Memory B cell (primary cell): ENCODE results near the gene PLXNA1.

ENCODE experiments used
- ATAC-seq: fragments of 150-1000 bp; cut with Tn5 transposase; 2 replicates; pipeline ENCODE4 v1.10.0; 2021; ENCODE audit warnings: low read depth, mild to moderate bottlenecking, moderate library complexity
- DNase-seq, 2 donors: peaks; one replicate each; pipeline ENCODE4 v3.0.0; 2022; ENCODE audit warnings: low spot score in 2 of 2
- H3K27ac Mint-ChIP-seq: one replicate; pipeline ENCODE4 v1.8.0; 2022; ENCODE audit warnings: mild to moderate bottlenecking, moderate library complexity, mixed read lengths
- H3K27me3 Mint-ChIP-seq: one replicate; pipeline ENCODE4 v1.8.0; 2022; ENCODE audit warnings: mixed read lengths
- H3K36me3 Mint-ChIP-seq: one replicate; pipeline ENCODE4 v1.8.0; 2022; ENCODE audit warnings: mild to moderate bottlenecking, mixed read lengths
- H3K4me1 Mint-ChIP-seq: one replicate; pipeline ENCODE4 v1.8.0; 2022; ENCODE audit warnings: mixed read lengths
- H3K4me3 Mint-ChIP-seq: one replicate; pipeline ENCODE4 v1.8.0; 2022; ENCODE audit warnings: mild to moderate bottlenecking, moderate library complexity, mixed read lengths
- H3K9me3 Mint-ChIP-seq: one replicate; pipeline ENCODE4 v1.8.0; 2022; ENCODE audit warnings: mixed read lengths

PLXNA1 gene

GRCh38 chr3:126991366-126992200 is 8.7 kb downstream of the PLXNA1 start:
- H3K36me3 Mint-ChIP-seq, result peaks cover 7% of the 10 kb centered on the region
- H3K4me1 Mint-ChIP-seq, result peaks cover 2% of the 10 kb centered on the region
- no peak overlapping the region for H3K27ac Mint-ChIP-seq
- no peaks in the 10 kb centered on the region for H3K9me3 Mint-ChIP-seq
- ATAC-seq (no peak), DNase-seq (no peak)
- no peaks in the 10 kb centered on the region for H3K27me3 Mint-ChIP-seq
- no peak overlapping the region for H3K4me3 Mint-ChIP-seq

- Mint-ChIP-seq H3K4me1 (peaks cover 2% of the 10 kb centered on the region), H3K27me3 (no peaks in the 10 kb centered on the region), H3K4me3 (no peak overlapping the region), H3K36me3 (peaks cover 7% of the 10 kb centered on the region), H3K9me3 (no peaks in the 10 kb centered on the region), H3K27ac (no peak overlapping the region)
- ATAC-seq (no peak), DNase-seq (no peak)
These were observed 9.3 kb downstream of the PLXNA1 start for GRCh38 chr3:126992216-126992615.

- Mint-ChIP-seq H3K9me3 (no peaks in the 10 kb centered on the region), H3K36me3 (peaks cover 7% of the 10 kb centered on the region), H3K4me3 (no peak overlapping the region), H3K4me1 (peaks cover 3% of the 10 kb centered on the region), H3K27me3 (no peaks in the 10 kb centered on the region), H3K27ac (no peak overlapping the region)
- ATAC-seq, result no peak
- DNase-seq, result no peak
These were observed 9.9 kb downstream of the PLXNA1 start for GRCh38 chr3:126992776-126993175.

- Mint-ChIP-seq H3K4me3 (no peak overlapping the region), H3K27me3 (no peaks in the 10 kb centered on the region), H3K4me1 (peaks cover 8% of the 10 kb centered on the region), H3K36me3 (peaks cover 7% of the 10 kb centered on the region), H3K9me3 (no peaks in the 10 kb centered on the region), H3K27ac (no peak overlapping the region)
- DNase-seq (no peak), ATAC-seq (no peak)
These were observed 10.5 kb downstream of the PLXNA1 start for GRCh38 chr3:126993436-126993835.

- H3K4me1 Mint-ChIP-seq, result peaks cover 8% of the 10 kb centered on the region
- H3K27me3 Mint-ChIP-seq, result no peaks in the 10 kb centered on the region
- DNase-seq, result no peak
- H3K36me3 Mint-ChIP-seq, result peaks cover 5% of the 10 kb centered on the region
- ATAC-seq, result no peak
- no peak overlapping the region for H3K4me3 Mint-ChIP-seq
- H3K27ac Mint-ChIP-seq, result no peak overlapping the region
- H3K9me3 Mint-ChIP-seq, result no peaks in the 10 kb centered on the region
These were observed 11.8 kb downstream of the PLXNA1 start for GRCh38 chr3:126994661-126995245.

- Mint-ChIP-seq H3K27me3 (no peaks in the 10 kb centered on the region), H3K9me3 (no peaks in the 10 kb centered on the region), H3K4me3 (no peak overlapping the region), H3K4me1 (peaks cover 8% of the 10 kb centered on the region), H3K36me3 (peaks cover 5% of the 10 kb centered on the region), H3K27ac (no peak overlapping the region)
- ATAC-seq (no peak), DNase-seq (no peak)
These were observed 12.4 kb downstream of the PLXNA1 start for GRCh38 chr3:126995254-126995780.

GRCh38 chr3:126995926-126996512 is 13.1 kb downstream of the PLXNA1 start:
- Mint-ChIP-seq H3K4me1 (peaks cover 6% of the 10 kb centered on the region), H3K9me3 (no peaks in the 10 kb centered on the region), H3K27ac (no peak overlapping the region), H3K27me3 (no peaks in the 10 kb centered on the region), H3K36me3 (peaks cover 2% of the 10 kb centered on the region), H3K4me3 (no peak overlapping the region)
- DNase-seq (no peak), ATAC-seq (no peak)

- Mint-ChIP-seq H3K27ac (no peak overlapping the region), H3K4me1 (peaks cover 6% of the 10 kb centered on the region), H3K4me3 (no peak overlapping the region), H3K36me3 (no peaks in the 10 kb centered on the region), H3K9me3 (no peaks in the 10 kb centered on the region), H3K27me3 (no peaks in the 10 kb centered on the region)
- ATAC-seq, result no peak
- DNase-seq, result no peak
These were observed 14.0 kb downstream of the PLXNA1 start for GRCh38 chr3:126996905-126997304.

- Mint-ChIP-seq H3K4me1 (peaks cover 8% of the 10 kb centered on the region), H3K36me3 (peaks cover 2% of the 10 kb centered on the region), H3K9me3 (no peaks in the 10 kb centered on the region), H3K27ac (no peak overlapping the region), H3K27me3 (no peaks in the 10 kb centered on the region), H3K4me3 (no peak overlapping the region)
- DNase-seq (no peak), ATAC-seq (no peak)
These were observed 14.6 kb downstream of the PLXNA1 start for GRCh38 chr3:126997455-126998038.

- no peaks in the 10 kb centered on the region for H3K27me3 Mint-ChIP-seq
- peaks cover 8% of the 10 kb centered on the region for H3K4me1 Mint-ChIP-seq
- H3K4me3 Mint-ChIP-seq, result no peak overlapping the region
- no peak overlapping the region for H3K27ac Mint-ChIP-seq
- DNase-seq, result no peak
- no peaks in the 10 kb centered on the region for H3K9me3 Mint-ChIP-seq
- peak; percentile 27 for ATAC-seq
- H3K36me3 Mint-ChIP-seq, result peaks cover 2% of the 10 kb centered on the region
These were observed 15.4 kb downstream of the PLXNA1 start for GRCh38 chr3:126998320-126998719.

- ATAC-seq (no peak), DNase-seq (no peak)
- H3K4me3 Mint-ChIP-seq, result no peak overlapping the region
- H3K36me3 Mint-ChIP-seq, result peaks cover 2% of the 10 kb centered on the region
- no peak overlapping the region for H3K27ac Mint-ChIP-seq
- no peaks in the 10 kb centered on the region for H3K9me3 Mint-ChIP-seq
- peaks cover 8% of the 10 kb centered on the region for H3K4me1 Mint-ChIP-seq
- H3K27me3 Mint-ChIP-seq, result no peaks in the 10 kb centered on the region
These were observed 15.8 kb downstream of the PLXNA1 start for GRCh38 chr3:126998728-126999127.

- Mint-ChIP-seq H3K4me3 (no peak overlapping the region), H3K27ac (no peak overlapping the region), H3K9me3 (no peaks in the 10 kb centered on the region), H3K36me3 (peaks cover 3% of the 10 kb centered on the region), H3K4me1 (peaks cover 8% of the 10 kb centered on the region), H3K27me3 (no peaks in the 10 kb centered on the region)
- ATAC-seq, result no peak
- DNase-seq, result no peak
These were observed 16.5 kb downstream of the PLXNA1 start for GRCh38 chr3:126999383-126999782.

- Mint-ChIP-seq H3K4me3 (no peak overlapping the region), H3K4me1 (peaks cover 8% of the 10 kb centered on the region), H3K27ac (no peak overlapping the region), H3K27me3 (no peaks in the 10 kb centered on the region), H3K9me3 (no peaks in the 10 kb centered on the region), H3K36me3 (peaks cover 3% of the 10 kb centered on the region)
- DNase-seq (no peak), ATAC-seq (no peak)
These were observed 17.2 kb downstream of the PLXNA1 start for GRCh38 chr3:127000119-127000518.

GRCh38 chr3:127000761-127001160 is 17.8 kb downstream of the PLXNA1 start:
- Mint-ChIP-seq H3K4me3 (no peak overlapping the region), H3K27ac (no peak overlapping the region), H3K4me1 (peaks cover 8% of the 10 kb centered on the region), H3K27me3 (no peaks in the 10 kb centered on the region), H3K36me3 (peaks cover 3% of the 10 kb centered on the region), H3K9me3 (no peaks in the 10 kb centered on the region)
- ATAC-seq (no peak), DNase-seq (no peak)
